ENCODE results near the gene CYTH4. TPM values are rescaled to one million over a fixed set of nuclear protein-coding genes. Genes with fewer than 3 reads are reported as not detected.

The CYTH4 gene
- total and polyA plus RNA-seq, 2 of the 13 experiments (the other 11 are each of a cell fraction or from before 2014, with no cell fraction given): not detected

DNA sequence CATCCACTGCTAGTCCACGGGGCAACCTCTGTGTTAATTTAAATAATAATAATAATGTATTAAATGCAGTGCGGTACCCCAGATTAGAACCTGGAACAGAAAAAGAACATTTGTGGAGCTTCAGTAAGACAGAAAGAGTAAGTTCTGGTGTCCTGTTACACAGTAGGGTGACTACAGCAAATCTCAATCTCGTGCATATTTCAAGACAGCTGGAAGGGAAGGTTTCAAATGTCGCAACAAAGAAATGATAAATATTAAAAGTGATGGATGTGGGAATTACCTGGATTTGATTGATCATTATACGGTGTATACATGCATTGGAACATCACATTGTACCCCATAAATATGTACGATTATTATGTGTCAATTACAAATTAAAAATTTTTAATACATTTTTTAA, 36.6 kb upstream of the CYTH4 start:
- Histone ChIP-seq H3K4me2 (ENCODE audit: low read depth, low read length) (no peak overlapping the region), H3K79me2 (ENCODE audit: insufficient read depth, low read length) (no peaks in the 10 kb centered on the region), H4K20me1 (ENCODE audit: insufficient read depth, low read length) (peaks cover 2% of the 10 kb centered on the region; the same call in 1 of the 2 replicates), H3K9me3 (ENCODE audit: low read length) (no peaks in the 10 kb centered on the region), H3K9ac (ENCODE audit: insufficient read depth, low read depth, low read length) (no peak overlapping the region), H3K27me3 (ENCODE audit: control insufficient read depth in 1 of 2, insufficient read depth in 2 of 2, low read length in 2 of 2) (peaks cover 0 to 34% of the 10 kb centered on the region in 2 experiments; a peak in 3 of 5 replicates), H3K4me3 (replicated peaks in 1 of 3; ENCODE audit: insufficient read depth in 1 of 3, low read depth in 2 of 3, low read length in 3 of 3) (no peak overlapping the region), H3K27ac (ENCODE audit: extremely low read length, insufficient read depth, low read length) (no peak overlapping the region), H3K36me3 (replicated peaks in 1 of 2; ENCODE audit: control insufficient read depth in 1 of 2, insufficient read depth in 2 of 2, low read length in 2 of 2) (no peaks in the 10 kb centered on the region), H2AFZ (ENCODE audit: low read length) (no peak overlapping the region), H3K4me1 (ENCODE audit: insufficient read depth, low read length) (0 out of 2 replicates have a peak, but pooled peaks cover 5% of the 10 kb centered on the region)
- POLR2A ChIA-PET: no interaction called here
- BruUV-seq (replicated peaks): no TSS peak
- CTCF ChIA-PET (ENCODE audit: low intra/inter-chr PET ratio, low total read pairs): no interaction called here
- in situ Hi-C loops (cut with HindIII; ENCODE audit: extremely low pct_ligation_motif_present, low pct_unique_long_range_greater_than_20kb) (no loop called here), intact Hi-C loops (cut with micrococcal nuclease; ENCODE audit: unreplicated experiment) (no loop called here)
- FAIRE-seq: no peak
- WGBS (ENCODE audit: low lambda C conversion rate): 47% methylated on average over 6 of the region's 6 CpGs
- no peak for DNase-seq (ENCODE audit: low spot score)
- no peak for ATAC-seq
- TF ChIP-seq GABPA (IDR thresholded peaks at IDR 0.05; ENCODE audit: low read depth, low read length) (no peak), GABPA (CRISPR knock-in tag; IDR thresholded peaks at IDR 0.05; ENCODE audit: low read depth) (no peak), ISX (CRISPR knock-in tag; conservative IDR thresholded peaks at IDR 0.05) (no peak), ZNF607 (CRISPR knock-in tag; IDR thresholded peaks at IDR 0.05; ENCODE audit: borderline replicate concordance) (no peak), ZNF883 (CRISPR knock-in tag; IDR thresholded peaks at IDR 0.05; ENCODE audit: not compliant biosample characterization) (no peak)
- TF ChIP-seq, protein P1, sequence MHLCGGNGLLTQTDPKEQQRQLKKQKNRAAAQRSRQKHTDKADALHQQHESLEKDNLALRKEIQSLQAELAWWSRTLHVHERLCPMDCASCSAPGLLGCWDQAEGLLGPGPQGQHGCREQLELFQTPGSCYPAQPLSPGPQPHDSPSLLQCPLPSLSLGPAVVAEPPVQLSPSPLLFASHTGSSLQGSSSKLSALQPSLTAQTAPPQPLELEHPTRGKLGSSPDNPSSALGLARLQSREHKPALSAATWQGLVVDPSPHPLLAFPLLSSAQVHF (CRISPR knock-in tag; IDR thresholded peaks at IDR 0.05): no peak
- TF ChIP-seq, protein P2, sequence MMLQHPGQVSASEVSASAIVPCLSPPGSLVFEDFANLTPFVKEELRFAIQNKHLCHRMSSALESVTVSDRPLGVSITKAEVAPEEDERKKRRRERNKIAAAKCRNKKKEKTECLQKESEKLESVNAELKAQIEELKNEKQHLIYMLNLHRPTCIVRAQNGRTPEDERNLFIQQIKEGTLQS (CRISPR knock-in tag; IDR thresholded peaks at IDR 0.05): no peak

DNA sequence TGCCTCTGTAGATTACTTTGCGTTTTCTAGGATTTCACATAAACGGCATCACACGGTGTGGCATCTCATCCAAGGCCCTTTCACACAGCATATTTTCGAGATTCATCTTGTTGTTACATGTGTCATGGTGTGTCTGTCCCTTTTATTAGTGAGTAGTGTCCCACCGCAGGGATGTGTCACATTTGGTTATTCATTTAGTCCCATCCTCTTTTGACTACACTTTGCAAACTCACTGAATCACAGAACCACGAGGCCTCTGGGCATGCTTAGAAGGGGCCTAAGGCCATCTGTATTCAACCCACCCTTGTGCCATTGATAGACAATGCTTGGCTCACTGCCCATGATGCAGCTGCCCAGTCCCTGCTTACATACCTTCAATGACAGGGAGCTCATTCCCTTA, 34.1 kb upstream of the CYTH4 start:
- WGBS (ENCODE audit: low lambda C conversion rate): 16% methylated on average over 6 of the region's 6 CpGs
- no peak overlapping the region for H3K4me3 ChIP-seq (replicated peaks in 1 of 3; ENCODE audit: insufficient read depth in 1 of 3, low read depth in 2 of 3, low read length in 3 of 3)
- no TSS peak for BruUV-seq (replicated peaks)
- POLR2A ChIA-PET: no interaction called here
- DNase-seq (ENCODE audit: low spot score) (no peak), ATAC-seq (no peak), FAIRE-seq (no peak)
- H3K36me3 ChIP-seq (replicated peaks in 1 of 2; ENCODE audit: control insufficient read depth in 1 of 2, insufficient read depth in 2 of 2, low read length in 2 of 2): no peaks in the 10 kb centered on the region
- no peaks in the 10 kb centered on the region for H3K79me2 ChIP-seq (ENCODE audit: insufficient read depth, low read length)
- H3K27me3 ChIP-seq (ENCODE audit: control insufficient read depth in 1 of 2, insufficient read depth in 2 of 2, low read length in 2 of 2): peaks cover 0 to 16% of the 10 kb centered on the region in 2 experiments; a peak in 2 of 5 replicates
- intact Hi-C loops (cut with micrococcal nuclease; ENCODE audit: unreplicated experiment): no loop called here
- no peak overlapping the region for H3K27ac ChIP-seq (ENCODE audit: extremely low read length, insufficient read depth, low read length)
- in situ Hi-C loops (cut with HindIII; ENCODE audit: extremely low pct_ligation_motif_present, low pct_unique_long_range_greater_than_20kb): no loop called here
- H3K9me3 ChIP-seq (ENCODE audit: low read length): no peaks in the 10 kb centered on the region
- H4K20me1 ChIP-seq (ENCODE audit: insufficient read depth, low read length): no peaks in the 10 kb centered on the region
- no peak overlapping the region for H3K4me2 ChIP-seq (ENCODE audit: low read depth, low read length)
- no peaks in the 10 kb centered on the region for H3K4me1 ChIP-seq (ENCODE audit: insufficient read depth, low read length)
- no peak overlapping the region for H3K9ac ChIP-seq (ENCODE audit: insufficient read depth, low read depth, low read length)
- CTCF ChIA-PET (ENCODE audit: low intra/inter-chr PET ratio, low total read pairs): no interaction called here
- H2AFZ ChIP-seq (ENCODE audit: low read length): no peak overlapping the region
- TF ChIP-seq ZNF720 (CRISPR knock-in tag; IDR thresholded peaks at IDR 0.05) (no peak), KLF15 (CRISPR knock-in tag; IDR thresholded peaks at IDR 0.05; ENCODE audit: borderline replicate concordance) (no peak), NR1H2 (CRISPR knock-in tag; IDR thresholded peaks at IDR 0.05; ENCODE audit: borderline replicate concordance, low read depth) (no peak), MXD4 (CRISPR knock-in tag; IDR thresholded peaks at IDR 0.05) (no peak), PLRG1 (conservative IDR thresholded peaks at IDR 0.05) (no peak), KDM2A (CRISPR knock-in tag; IDR thresholded peaks at IDR 0.05; ENCODE audit: borderline replicate concordance, low read depth) (no peak), JDP2 (CRISPR knock-in tag; IDR thresholded peaks at IDR 0.05; ENCODE audit: borderline replicate concordance) (no peak), POLR2A (IDR thresholded peaks at IDR 0.05; ENCODE audit: insufficient read depth in 1 of 2, low read depth in 2 of 2, low read length in 2 of 2) (no peak)
- TF ChIP-seq, protein P3, sequence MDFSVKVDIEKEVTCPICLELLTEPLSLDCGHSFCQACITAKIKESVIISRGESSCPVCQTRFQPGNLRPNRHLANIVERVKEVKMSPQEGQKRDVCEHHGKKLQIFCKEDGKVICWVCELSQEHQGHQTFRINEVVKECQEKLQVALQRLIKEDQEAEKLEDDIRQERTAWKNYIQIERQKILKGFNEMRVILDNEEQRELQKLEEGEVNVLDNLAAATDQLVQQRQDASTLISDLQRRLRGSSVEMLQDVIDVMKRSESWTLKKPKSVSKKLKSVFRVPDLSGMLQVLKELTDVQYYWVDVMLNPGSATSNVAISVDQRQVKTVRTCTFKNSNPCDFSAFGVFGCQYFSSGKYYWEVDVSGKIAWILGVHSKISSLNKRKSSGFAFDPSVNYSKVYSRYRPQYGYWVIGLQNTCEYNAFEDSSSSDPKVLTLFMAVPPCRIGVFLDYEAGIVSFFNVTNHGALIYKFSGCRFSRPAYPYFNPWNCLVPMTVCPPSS (IDR thresholded peaks at IDR 0.05): no peak
